Stimulated activated CD8-positive, alpha-beta memory T cell treated with anti-CD3 and anti-CD28 coated beads, Interleukin-2, amount 100 ng/mL, for 1 hour (primary cell): Measurements from ENCODE around the gene RNH1.
"Not testable (repeated sequence)": the region's sequence is repeated elsewhere in the genome, so short reads cannot be mapped to it uniquely, and the experiment has no call there.

Experiments used
- DNase-seq, 2 donors: peaks; one replicate each; pipeline ENCODE4 v3.0.0-alpha.2; 2020; ENCODE audit warnings: low read depth in 2 of 2

Gene RNH1

DNA sequence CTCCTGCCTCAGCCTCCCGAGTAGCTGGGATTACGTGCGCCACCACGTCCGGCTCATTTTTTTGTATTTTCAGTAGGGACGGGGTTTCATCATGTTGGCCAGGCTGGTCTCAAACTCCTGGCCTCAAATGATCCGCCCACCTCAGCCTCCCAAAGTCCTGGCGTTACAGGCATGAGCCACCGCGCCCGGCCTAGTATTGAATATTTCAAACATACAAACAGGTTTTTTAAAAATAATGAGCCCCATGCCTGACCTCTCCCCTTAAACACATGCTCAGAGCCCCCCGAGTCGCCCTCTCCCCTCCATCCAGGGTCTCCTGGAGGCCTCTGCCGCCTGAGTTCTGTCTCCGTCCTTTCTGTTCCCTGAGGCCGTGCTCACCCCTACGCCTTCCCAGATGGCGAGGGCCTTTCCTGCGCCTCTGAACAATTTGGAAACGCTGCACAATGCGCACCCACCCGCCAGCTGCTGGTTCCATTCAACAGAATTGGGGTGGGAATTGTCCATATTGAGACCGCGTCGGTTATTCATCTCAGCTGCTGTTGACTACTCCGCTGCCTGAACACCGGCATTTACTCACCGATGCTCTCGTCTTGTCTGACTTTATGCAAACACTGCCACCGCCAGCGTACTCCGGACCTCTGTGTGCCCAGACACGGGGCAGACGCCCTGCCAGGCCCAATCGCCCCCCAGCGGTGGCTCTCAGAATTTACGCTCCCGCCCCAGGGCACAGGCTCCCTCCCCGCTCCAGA lies 13.6 kb upstream of the RNH1 start:
- DNase-seq, result no peak

- peak; percentile 81 to 85 for DNase-seq
Measured at GRCh38 chr11:518463-519202, 11.6 kb upstream of the RNH1 start.

DNA sequence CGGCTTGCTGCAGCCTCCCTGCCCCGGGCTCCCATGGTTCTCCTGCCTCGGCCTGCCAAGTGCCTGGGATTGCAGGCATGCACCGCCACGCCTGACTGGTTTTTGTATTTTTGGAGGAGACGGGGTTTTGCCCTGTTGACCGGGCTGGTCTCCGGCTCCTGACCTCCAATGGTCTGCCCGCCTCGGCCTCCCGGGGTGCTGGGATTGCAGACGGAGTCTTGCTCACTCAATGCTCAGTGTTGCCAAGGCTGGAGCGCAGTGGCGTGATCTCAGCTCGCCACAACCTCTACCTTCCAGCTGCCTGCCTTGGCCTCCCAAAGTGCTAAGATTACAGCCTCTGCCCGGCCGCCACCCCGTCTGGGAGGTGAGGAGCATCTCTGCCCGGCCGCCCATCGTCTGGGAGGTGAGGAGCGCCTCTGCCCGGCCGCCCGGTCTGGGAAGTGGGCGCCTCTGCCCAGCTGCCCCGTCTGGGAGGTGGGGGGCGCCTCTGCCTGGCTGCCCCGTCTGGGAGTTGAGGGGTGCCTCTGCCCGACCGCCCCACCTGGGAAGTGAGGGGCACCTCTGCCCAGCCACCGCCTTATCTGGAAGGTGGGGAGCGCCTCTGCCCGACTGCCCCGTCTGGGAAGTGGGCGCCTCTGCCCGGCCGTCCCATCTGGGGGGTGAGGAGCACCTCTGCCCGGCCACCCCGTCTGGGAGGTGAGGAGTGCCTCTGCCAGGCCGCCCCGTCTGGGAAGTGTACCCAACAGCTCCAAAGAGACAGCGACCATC lies 10.1 kb upstream of the RNH1 start:
- DNase-seq, result not testable (repeated sequence)

DNA sequence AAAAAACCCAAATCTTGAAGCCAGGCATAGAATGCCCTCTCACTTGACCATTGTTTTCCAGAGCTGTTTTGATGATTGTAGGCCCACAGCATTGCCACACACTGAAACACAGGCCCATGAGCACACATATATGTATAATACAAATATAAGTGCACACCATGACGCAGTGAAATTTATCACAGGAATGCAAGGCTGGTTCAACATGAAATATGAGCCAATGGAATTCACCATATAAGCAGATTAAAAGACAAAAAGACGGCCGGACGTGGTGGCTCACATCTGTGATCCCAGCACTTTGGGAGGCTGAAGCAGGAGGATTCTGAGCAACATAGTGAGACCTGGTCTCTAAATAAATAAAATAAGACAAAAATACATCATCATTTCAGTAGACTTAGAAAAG lies 9.4 kb upstream of the RNH1 start:
- DNase-seq, result no peak

DNA sequence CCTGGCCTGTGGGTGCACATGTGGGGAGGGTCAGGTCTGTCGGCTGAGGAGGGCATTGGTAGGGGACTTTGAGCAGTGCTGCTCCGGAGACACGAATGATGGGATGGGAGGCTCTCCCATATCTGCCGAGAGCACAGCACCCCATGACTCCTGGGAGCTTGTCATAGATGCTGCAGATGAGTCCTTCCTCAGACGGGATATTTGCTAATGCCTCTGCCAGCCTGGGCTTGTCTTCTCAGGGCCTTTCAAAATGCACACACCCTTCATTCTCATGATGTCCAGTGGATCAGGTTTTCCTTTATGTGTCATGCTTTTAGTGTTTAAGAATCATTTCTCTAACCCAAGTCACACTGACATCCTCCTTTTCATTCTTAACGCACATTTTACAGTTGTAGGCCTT lies 8.1 kb upstream of the RNH1 start:
- no peak for DNase-seq

DNA sequence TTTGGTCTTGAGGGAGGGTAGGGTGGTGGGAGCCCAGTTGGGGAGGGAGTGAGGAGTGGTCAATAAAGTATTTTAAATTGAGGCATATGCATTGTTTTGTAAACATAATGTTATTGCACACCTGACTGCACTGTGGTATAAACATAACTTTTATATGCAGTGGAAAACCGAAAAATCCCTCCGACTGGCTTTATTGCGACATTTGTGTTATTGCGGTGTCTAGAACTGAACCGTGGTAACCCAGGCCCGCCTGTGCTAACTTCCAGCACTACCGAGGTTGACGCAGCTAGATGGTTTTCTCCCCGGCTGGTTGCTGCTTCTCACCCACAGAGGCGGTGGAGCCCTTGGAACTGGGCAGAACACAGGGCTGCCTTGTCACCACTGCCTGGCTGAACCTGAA lies 7.6 kb upstream of the RNH1 start:
- DNase-seq, result no peak

DNA sequence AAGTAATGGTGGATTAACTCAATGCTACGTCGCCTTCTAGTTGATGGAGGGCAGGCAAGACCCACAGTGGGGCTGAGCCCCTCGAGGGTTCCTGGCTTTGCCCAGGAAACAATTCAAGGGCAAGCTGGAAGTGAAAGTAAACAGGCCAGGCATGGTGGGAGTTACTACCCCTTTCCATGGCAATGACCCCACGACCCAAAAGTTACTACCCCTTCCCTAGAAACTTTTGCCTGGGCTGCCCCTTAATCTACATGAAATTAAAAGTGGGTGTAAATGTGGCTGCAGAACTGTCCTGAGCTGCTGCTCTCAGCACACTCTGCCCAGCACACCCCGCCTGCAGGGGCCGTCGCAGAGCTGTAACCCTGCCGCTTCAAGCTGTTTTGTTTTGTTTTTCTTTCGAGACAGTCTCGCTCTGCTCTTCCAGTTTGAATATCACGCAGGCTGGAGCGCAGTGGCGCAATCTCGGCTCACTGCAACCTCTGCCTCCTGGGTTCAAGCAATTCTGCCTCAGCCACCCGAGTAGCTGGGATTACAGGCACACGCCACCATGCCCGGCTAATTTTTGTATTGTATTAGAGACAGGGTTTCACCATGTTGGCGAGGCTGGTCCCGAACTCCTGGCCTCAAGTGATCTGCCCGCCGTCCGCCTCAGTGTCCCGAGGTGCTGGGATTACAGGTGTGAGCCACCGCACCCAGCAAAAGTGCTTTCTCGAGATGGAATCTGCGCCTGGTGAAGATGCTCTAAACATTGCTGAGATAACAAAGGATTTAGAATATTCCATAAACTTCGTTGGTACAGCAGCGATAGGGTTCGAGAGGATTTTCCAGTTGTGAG lies 5.9 kb upstream of the RNH1 start:
- DNase-seq, result no peak

DNA sequence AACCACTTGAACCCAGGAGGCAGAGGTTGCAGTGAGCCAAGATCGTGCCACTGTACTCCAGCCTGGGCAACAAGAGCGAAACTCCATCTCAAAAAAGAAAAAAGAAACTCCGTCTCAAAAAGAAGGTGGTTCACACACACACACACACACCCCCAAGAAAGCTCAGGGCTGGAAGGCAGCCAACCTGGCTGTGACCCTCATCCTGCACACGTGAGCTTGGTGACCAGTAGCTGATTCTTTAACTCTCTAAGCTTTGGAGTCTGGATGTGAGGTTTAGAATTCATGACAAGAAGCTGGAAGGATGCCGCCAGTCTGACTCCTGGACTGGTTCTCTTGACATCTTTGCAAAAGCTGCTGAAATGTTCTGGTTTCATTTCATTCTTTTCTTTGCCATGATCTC lies 1.9 kb upstream of the RNH1 start:
- no peak for DNase-seq

GRCh38 chr11:507727-508515 lies 879 bp upstream of the RNH1 start:
- DNase-seq, result no peak

GRCh38 chr11:506238-506994 lies 626 bp downstream of the RNH1 start:
- peak; percentile 94 to 96 for DNase-seq

DNA sequence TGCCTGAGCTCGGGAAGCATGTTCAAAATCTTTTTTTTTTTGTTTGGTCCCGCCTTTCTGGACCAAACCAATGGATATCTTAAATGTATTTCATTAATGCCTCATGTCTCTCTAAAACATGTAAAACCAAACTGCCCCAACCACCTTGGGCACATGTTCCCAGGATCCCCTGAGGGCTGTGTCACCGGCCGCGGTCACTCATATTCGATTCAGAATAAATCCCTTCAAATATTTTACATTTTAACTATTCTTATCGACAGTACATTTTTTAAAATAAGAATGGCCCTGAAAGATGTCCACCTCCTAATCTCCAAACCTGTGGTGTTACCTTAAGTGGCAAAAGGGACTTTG lies 2.1 kb downstream of the RNH1 start:
- no peak for DNase-seq

DNA sequence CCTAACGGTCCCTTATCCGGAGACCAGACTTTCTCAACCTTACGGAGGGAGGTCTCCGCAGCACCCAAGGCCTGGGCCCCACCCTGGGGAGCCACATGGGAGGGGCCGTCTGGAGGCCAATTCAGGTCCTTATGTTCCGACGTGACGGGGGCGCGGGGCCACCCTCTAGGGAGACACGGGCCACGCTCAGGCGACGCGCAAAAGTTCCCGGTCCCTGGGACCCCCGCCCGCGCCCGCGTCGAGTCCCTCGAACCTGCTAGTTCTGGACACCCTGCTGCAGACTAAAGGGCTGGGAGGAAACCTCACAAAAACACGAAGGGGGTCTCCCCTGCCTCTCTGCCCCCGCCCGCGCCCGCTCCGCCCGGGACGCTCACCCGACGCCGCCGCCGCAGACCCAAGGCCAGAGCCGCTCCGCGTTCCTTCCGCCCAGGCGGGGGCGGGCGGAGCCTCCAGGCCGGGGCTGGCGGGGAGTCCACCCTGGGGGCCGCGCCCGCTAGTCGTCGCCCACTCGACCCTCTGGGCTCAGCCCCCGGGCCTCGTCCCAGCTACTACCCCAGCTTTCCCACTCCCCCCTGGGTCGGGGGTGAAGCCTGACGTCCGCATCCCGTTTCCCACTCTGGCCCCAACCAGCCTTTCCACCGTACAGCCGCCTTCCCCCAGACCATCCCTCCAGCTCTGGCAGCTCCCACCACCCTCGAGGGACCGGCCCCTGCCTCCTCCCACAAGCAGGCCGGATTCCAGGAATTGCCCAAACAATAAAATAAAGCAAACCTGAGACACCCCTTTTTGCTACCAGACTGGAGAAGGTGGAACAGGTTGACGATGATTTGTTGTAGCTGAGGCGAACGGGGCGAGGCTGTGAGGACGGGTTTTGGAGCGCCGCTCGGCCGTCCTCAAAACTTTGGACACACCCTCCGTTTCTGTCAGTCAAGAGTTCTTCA lies 2.7 kb downstream of the RNH1 start:
- no peak for DNase-seq

DNA sequence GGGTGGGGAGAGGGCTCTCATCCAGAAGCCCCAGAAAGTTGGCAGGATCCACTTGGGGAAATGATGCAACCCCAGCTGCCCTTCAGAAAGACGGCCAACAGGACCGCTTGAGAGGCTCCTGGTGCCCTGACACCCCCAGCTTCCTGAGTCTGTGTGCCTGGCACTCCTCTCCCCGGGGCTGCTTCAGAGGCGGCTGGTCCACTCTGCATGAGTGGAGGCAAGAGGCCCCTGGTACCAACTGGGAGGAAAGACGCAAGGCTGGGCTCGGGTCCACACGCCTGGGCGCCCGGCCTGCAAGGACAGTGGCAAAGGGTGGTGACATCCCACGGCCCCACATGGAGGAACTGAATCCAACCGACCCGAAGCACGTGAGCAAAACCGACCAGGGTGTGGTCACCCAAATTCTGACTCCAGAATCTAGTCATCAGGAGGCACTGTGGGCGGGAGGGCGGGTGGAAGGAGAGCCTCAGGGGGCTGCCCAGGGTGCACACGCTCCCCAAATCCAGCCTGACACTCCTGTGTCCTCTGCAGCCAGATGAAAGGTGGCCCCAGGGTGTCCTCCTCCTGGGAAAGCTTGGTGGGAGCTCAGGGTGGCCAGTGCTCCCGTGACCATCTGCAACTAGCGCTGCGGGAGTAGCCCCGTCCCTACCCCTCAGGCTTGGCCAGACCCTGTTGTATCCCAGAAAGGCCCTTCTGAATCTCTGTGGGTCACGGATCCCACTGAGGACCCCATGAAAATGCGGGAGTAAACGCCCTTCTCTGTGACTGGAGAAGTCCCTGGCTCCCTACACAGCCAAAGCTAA lies 3.7 kb downstream of the RNH1 start:
- no peak for DNase-seq

DNA sequence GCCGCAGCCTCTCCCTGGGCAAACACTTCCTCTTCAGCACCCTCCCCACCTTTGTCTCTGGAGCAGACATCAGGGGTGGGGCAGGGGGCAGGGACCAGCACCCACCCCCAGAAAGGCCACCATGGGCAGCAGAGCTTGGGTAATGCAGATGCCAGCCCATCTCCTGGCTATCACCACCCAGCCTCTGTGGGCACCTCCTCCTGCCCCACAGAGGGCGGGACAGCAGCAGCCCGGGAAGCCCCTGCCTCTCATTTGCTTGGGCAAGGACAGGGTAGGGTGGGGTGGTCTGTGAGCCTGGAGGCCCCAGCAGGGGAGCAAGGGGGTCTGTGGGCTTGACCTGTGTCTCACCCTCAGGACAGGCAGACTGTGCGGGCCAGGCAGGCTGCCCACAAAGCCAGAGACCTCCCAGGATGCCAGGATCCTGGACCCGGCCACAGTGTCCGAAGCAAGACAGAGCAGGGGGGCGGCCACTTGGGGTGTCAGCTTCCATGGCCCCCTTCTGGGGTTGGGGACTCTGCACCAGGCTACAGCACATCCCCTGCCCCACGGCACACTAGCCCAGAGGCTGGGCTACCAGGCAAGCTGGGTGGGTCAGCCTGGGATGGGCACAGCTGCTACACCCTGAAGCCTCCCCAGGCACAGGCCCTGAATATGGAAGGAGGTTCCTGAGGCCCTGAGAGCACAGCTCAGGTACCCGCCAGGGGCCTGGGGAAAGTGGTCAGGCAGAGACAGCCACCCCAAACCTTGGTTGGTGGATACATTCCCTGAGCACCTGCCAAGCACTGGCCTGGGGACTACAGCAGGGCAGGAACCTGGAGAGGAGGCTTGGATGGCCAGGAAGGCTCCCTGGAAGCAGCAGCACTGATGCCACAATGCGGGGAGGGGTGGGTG lies 4.5 kb downstream of the RNH1 start:
- DNase-seq, result no peak

DNA sequence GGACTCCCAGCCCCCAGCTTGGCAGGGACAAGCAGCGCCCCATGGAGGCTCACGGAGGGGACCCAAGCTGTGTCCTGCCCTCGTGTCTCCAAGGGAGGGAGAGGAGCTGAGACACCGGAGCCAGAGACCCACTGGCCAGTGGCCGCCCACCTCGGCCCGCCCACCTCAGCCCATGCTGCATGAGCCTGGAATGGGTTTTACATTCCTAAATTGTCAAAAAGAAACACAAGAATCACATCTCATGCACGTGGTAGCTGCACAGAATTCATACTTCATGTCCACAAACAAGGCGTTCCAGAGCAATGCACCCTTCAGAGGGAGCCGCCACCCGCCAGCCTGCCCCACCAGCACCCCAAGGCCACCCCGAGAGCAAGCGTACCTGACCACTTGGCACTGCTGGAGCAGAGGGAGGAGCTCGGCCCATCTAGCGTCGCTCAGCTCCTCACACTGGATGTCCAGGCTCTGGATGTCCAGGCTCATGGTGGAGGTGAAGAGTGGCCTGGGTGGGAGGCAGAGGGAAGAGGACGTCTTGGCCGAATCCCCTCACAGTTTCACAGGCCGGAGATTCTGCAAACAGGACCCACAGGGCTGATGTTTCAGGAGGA lies 5.3 kb downstream of the RNH1 start:
- no peak for DNase-seq

GRCh38 chr11:501001-501682 lies 5.9 kb downstream of the RNH1 start:
- DNase-seq, result no peak
